ENCODE results near the gene JAKMIP2.
"Not testable (repeated sequence)": the region's sequence is repeated elsewhere in the genome, so short reads cannot be mapped to it uniquely, and the experiment has no call there.

The JAKMIP2 gene

GRCh38 chr5:147782110-147783028 lies at the start of gene JAKMIP2:
JAKMIP2 (minus strand) TSS chr5:147782728; CDS start chr5:147671806, 110,922 bp downstream.
- peak; percentile 70 to 71 for DNase-seq (ENCODE audit: low read depth in 2 of 2)

GRCh38 chr5:147831465-147831864 lies 48.9 kb upstream of the JAKMIP2 start, which contains the start of gene SPINK1:
SPINK1 (minus strand) TSS chr5:147831671; CDS start chr5:147831577, 94 bp downstream.
- DNase-seq (ENCODE audit: low read depth in 2 of 2), result no peak

- DNase-seq (ENCODE audit: low read depth in 2 of 2), result no peak
Observed at GRCh38 chr5:147830035-147830434, 47.5 kb upstream of the JAKMIP2 start.

DNA sequence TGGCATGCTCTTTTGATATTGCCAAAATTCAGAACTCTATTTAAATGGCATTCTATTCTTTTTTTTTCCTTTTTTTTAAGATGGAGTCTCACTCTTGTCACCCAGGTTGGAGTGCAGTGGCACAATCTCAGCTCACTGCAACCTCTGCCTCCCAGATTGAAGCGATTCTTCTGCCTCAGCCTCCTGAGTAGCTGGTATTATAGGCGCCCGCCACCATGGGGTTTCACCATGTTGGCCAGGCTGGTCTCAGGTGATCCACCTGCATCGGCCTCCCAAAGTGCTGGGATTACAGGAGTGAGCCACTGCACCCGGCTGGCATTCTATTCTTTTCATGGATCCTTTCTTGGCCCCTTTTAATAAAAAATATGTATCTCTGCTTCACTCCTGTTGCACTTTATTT lies 44.5 kb upstream of the JAKMIP2 start:
- DNase-seq (ENCODE audit: low read depth in 2 of 2), result not testable (repeated sequence)

DNA sequence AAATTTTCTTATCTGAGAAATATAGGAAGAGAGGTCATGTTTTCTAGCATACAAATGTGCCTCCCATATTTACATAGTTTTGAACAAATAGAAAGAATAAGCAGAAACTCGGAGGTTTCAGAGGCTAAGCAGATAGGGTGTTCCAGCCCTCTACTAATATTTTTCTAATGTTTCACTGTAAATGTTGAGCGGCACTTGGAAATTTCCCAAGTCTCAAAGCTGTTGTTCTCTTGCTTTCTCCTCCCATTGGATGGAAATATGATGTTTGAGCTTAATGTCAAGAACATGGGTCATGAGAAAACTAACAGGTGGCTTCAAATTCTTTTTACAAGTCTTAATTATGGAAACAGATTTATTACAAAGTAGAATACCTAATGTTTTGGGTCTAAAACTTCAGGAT lies 43.8 kb upstream of the JAKMIP2 start:
- no peak for DNase-seq (ENCODE audit: low read depth in 2 of 2)

GRCh38 chr5:147822686-147823491 lies 40.4 kb upstream of the JAKMIP2 start:
- peak; percentile 22 to 26 for DNase-seq (ENCODE audit: low read depth in 2 of 2)

DNA sequence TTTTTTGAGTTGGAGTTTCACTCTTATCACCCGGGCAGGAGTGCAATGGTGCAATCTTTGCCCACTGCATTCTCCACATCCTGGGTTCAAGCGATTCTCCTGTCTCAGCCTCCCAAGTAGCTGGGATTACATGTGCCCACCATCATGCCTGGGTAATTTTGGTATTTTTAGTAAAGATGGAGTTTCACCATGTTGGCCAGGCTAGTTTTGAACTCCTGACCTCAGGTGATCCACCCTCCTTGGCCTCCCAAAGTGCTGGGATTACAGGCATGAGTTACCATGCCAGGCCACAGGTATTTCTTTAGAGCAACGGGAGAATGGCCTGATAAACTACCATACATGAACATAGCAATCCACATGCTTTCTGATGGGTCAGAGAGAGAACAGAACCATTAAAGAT lies 39.7 kb upstream of the JAKMIP2 start:
- not testable (repeated sequence) for DNase-seq (ENCODE audit: low read depth in 2 of 2)

DNA sequence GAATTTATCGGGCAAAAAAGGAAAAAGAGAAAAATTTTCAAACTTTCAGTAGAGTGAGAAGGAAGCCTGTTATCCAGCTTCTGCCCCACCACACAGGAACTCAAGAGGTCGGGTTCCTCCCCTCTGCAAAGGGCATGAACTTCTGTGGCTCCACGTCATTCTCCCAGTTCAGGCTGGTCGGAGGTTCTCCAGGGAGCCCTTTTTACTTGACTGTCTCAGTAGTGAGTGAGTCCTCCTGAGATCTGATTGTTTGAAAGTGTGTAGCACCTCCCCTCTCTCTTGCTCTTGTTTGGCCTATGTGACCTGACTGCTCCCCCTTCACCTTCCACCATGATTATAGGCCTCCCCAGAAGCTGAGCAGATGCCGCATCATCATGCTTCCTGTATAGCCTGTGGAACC lies 39.2 kb upstream of the JAKMIP2 start:
- no peak for DNase-seq (ENCODE audit: low read depth in 2 of 2)

DNA sequence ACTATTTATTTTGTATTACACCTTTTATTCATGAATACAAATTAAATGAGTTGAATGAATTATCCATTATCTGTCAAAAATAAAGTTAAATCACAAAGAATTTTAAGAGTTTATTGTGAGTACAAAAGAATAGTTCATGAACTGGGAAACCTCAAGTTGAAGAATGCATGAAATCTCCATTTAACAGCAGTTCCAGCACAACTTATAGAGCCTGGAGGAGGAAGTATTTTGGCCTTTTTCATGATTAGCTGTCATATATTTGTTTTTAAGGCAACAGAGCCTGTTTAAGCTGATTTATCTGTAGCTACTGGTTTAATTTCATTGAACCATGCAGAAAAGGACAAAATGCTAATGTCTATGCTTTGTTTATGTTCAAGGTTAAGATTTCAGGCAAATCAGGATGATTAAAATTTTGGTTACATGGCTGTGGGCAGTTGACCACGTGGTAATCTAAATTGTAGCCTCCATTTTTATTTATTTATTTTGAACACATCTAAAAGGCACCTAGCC lies 36.8 kb upstream of the JAKMIP2 start:
- no peak for DNase-seq (ENCODE audit: low read depth in 2 of 2)

DNA sequence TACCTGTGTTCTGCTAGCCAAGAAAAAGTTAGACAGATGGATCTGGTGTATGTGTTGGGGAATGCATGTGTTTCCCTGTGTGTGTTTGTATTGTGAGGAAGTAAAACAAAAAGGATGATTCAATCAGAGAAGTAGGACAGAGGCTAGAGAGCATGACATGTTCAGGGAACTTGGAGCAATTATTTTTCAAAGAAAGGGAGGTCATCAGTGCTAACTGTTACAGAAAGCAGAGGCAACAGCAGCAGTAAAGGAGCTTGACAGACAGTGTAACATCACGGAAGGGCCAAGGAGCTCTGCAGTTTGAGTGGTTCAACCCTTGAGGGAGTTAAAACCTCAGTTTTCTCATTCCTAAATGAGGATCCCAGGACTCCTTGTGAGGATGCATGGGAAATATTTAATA lies 35.8 kb upstream of the JAKMIP2 start:
- DNase-seq (ENCODE audit: low read depth in 2 of 2), result no peak

GRCh38 chr5:147813696-147814095 lies 31.2 kb upstream of the JAKMIP2 start:
- no peak for DNase-seq (ENCODE audit: low read depth in 2 of 2)

GRCh38 chr5:147809830-147810666 lies 27.5 kb upstream of the JAKMIP2 start:
- DNase-seq (ENCODE audit: low read depth in 2 of 2), result no peak

GRCh38 chr5:147805030-147805454 lies 22.5 kb upstream of the JAKMIP2 start:
- no peak for DNase-seq (ENCODE audit: low read depth in 2 of 2)

GRCh38 chr5:147804334-147804733 lies 21.8 kb upstream of the JAKMIP2 start:
- DNase-seq (ENCODE audit: low read depth in 2 of 2), result no peak

DNA sequence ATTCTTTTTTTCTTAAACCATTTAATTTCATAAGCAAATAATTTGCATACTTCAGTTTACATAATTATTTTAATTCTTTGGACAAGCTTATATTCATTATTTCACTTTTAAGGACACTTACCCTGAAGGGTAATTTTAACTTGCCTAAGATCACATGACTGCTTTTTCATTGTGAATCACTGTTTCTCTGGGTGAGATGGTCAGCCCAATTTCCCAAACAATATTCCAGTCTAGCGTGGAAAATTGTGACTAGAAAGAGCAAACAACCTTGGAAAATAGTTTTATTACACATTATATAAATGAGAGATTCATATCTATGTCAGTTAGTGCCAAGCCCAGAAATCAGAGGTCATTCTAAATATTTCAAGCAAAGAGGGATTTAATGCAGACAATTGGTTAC lies 21.4 kb upstream of the JAKMIP2 start:
- DNase-seq (ENCODE audit: low read depth in 2 of 2), result no peak

GRCh38 chr5:147803161-147803560 lies 20.6 kb upstream of the JAKMIP2 start:
- DNase-seq (ENCODE audit: low read depth in 2 of 2), result not testable (repeated sequence)

DNA sequence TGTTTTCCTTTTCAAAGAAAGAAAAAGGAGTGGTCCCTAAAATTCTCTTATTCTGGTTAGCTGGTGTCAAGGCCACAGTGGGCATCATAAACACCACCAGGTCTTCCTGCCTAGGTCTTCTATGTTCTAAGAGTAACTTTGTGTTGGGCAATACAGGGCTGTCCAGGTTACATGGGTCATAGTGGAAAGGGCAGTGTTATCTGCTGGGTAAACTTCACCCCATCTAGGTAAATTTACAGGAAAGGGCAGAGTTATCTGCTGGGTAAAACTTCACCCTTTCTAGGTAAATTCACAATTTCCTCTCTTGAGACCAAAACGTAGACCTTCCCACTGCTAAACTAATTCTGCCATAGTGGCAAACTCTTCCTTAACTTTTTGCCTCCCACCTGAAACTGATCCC lies 18.9 kb upstream of the JAKMIP2 start:
- DNase-seq (ENCODE audit: low read depth in 2 of 2), result no peak

DNA sequence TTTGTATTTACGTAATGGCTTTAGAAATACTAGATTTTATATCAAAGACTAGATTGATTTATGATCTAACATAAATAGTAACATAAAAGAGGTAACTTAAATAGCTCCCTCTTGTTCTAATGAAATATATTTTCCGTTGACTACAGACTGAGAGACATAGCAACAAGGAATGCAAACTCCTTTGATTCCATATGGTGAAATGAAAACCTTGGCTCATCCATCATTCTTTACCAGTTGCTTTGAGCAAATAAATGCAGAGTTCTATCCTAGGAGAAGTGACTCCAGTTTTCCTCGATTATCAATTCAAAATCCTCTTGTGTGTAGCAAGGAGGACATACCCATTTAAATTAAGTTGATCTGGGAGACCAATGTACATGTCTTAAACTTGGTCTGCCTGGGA lies 18.0 kb upstream of the JAKMIP2 start:
- no peak for DNase-seq (ENCODE audit: low read depth in 2 of 2)

GRCh38 chr5:147796556-147797308 lies 14.2 kb upstream of the JAKMIP2 start:
- DNase-seq (ENCODE audit: low read depth in 2 of 2), result no peak

- no peak for DNase-seq (ENCODE audit: low read depth in 2 of 2)
Observed at GRCh38 chr5:147791181-147791580, 8.7 kb upstream of the JAKMIP2 start.

- no peak for DNase-seq (ENCODE audit: low read depth in 2 of 2)
Observed at GRCh38 chr5:147789820-147790219, 7.3 kb upstream of the JAKMIP2 start.

Data from fibroblast of skin of left quadriceps (primary cell).